ENCODE measurements around the gene DNLZ. TPM values are rescaled to one million over a fixed set of nuclear protein-coding genes. Genes with fewer than 3 reads are reported as not detected.
"Not testable (repeated sequence)": the region's sequence is repeated elsewhere in the genome, so short reads cannot be mapped to it uniquely, and the experiment has no call there.

The DNLZ gene
- total RNA-seq, 1 donor from 2014 or later = 40.2 TPM

- ATAC-seq (no peak), DNase-seq (peak; percentile 51)
- intact Hi-C loops (cut with micrococcal nuclease) = no loop called here
Measured at GRCh38 chr9:136365775-136366222, 2.3 kb upstream of the DNLZ start.

- ATAC-seq (no peak), DNase-seq (no peak)
- intact Hi-C loops (cut with micrococcal nuclease) = no loop called here
Measured at GRCh38 chr9:136364942-136365774, 1.6 kb upstream of the DNLZ start.

GRCh38 chr9:136363949-136364748 lies 605 bp upstream of the DNLZ start:
- intact Hi-C loops (cut with micrococcal nuclease) = no loop called here
- no peak for ATAC-seq
- DNase-seq = no peak

- DNase-seq (no peak), ATAC-seq (peak; percentile 2)
- intact Hi-C loops (cut with micrococcal nuclease) = no loop called here
Measured at GRCh38 chr9:136362450-136362784, 1.1 kb downstream of the DNLZ start.

GRCh38 chr9:136361754-136362449 lies 1.6 kb downstream of the DNLZ start:
- peak; percentile 17 for ATAC-seq
- intact Hi-C loops (cut with micrococcal nuclease) = no loop called here
- peak; percentile 69 for DNase-seq

- no peak for ATAC-seq
- intact Hi-C loops (cut with micrococcal nuclease) = no loop called here
- no peak for DNase-seq
Measured at GRCh38 chr9:136361047-136361753, 2.3 kb downstream of the DNLZ start.

- ATAC-seq (no peak), DNase-seq (no peak)
- intact Hi-C loops (cut with micrococcal nuclease) = no loop called here
Measured at GRCh38 chr9:136359774-136360718, 3.5 kb downstream of the DNLZ start.

GRCh38 chr9:136358888-136359287 lies 4.7 kb downstream of the DNLZ start:
- ATAC-seq = no peak
- DNase-seq = no peak
- intact Hi-C loops (cut with micrococcal nuclease) = no loop called here

- intact Hi-C loops (cut with micrococcal nuclease) = no loop called here
- ATAC-seq = no peak
- no peak for DNase-seq
Measured at GRCh38 chr9:136358016-136358415, 5.5 kb downstream of the DNLZ start.

GRCh38 chr9:136357202-136357725 lies 6.3 kb downstream of the DNLZ start:
- no peak for DNase-seq
- intact Hi-C loops (cut with micrococcal nuclease) = no loop called here
- ATAC-seq = no peak

GRCh38 chr9:136355616-136356557 lies 7.7 kb downstream of the DNLZ start:
- DNase-seq (peak; percentile 51), ATAC-seq (no peak)
- intact Hi-C loops (cut with micrococcal nuclease) = no loop called here

- intact Hi-C loops (cut with micrococcal nuclease) = no loop called here
- ATAC-seq (peak; percentile 71), DNase-seq (peak; percentile 86)
Measured at GRCh38 chr9:136354592-136355085, 8.9 kb downstream of the DNLZ start.

- ATAC-seq = peak; percentile 23
- no peak for DNase-seq
- intact Hi-C loops (cut with micrococcal nuclease) = no loop called here
Measured at GRCh38 chr9:136353757-136354488, 9.6 kb downstream of the DNLZ start.

- intact Hi-C loops (cut with micrococcal nuclease) = no loop called here
- ATAC-seq = no peak
- DNase-seq = no peak
Measured at GRCh38 chr9:136353088-136353487, 10.5 kb downstream of the DNLZ start.

- ATAC-seq (peak; percentile 36), DNase-seq (peak; percentile 73)
- intact Hi-C loops (cut with micrococcal nuclease) = no loop called here
Measured at GRCh38 chr9:136352682-136353081, 10.9 kb downstream of the DNLZ start.

GRCh38 chr9:136351868-136352267 lies 11.7 kb downstream of the DNLZ start:
- ATAC-seq; DNase-seq; intact Hi-C loops (cut with micrococcal nuclease): not testable (repeated sequence)

All from left ventricle myocardium superior (tissue), 1 donor.